GM12892 (cell line): Measurements from ENCODE around the gene LARP4B. TPM values are rescaled to one million over a fixed set of nuclear protein-coding genes. Genes with fewer than 3 reads are reported as not detected.

Experiments
- DNase-seq: peaks from one replicate; pipeline ENCODE4 v3.0.0; 2011; ENCODE audit not compliant: insufficient read length
- FAIRE-seq: peaks from 2 replicates; lab custom pipeline; 2011; peaks lifted over from hg19 to GRCh38; lab: Jason Lieb, UNC
- POLR2A ChIP-seq: IDR thresholded peaks from 2 replicates; pipeline ENCODE4 v1.6.1; 2011; ENCODE audit warnings: low read depth, low read length, control low read depth
- POLR2AphosphoS5 ChIP-seq: IDR thresholded peaks from 2 replicates; pipeline ENCODE4 v1.6.1; 2011; ENCODE audit warnings: low read depth, low read length, control low read depth
- TAF1 ChIP-seq: IDR thresholded peaks from 2 replicates; pipeline ENCODE4 v1.6.1; 2011; ENCODE audit warnings: low read depth, mild to moderate bottlenecking, control low read depth, low read length, borderline replicate concordance
- polyA plus RNA-seq: library from polyadenylated mRNA; unstranded; fragments of >200 nt; gene quantifications from one replicate; pipeline ENCODE4 v1.2.1, GENCODE V29; 2012; ENCODE audit warnings: missing spikeins, inconsistent platforms; ENCODE audit not compliant: missing spikeins

Gene LARP4B
- 35.3 TPM for polyA plus RNA-seq

GRCh38 chr10:931326-932318 lies at the start of gene LARP4B:
Gene LARP4B, minus strand, starts transcription at chr10:931705. Its CDS starts 45,984 bp downstream, at chr10:885721.
- TF ChIP-seq POLR2A (peak; percentile 62; the same call in 1 of the 2 replicates), POLR2AphosphoS5 (peak; percentile 63; the same call in 1 of the 2 replicates), TAF1 (peak; percentile 70; the same call in 1 of the 2 replicates)
- FAIRE-seq (peak; percentile 96), DNase-seq (peak; percentile 93)

DNA sequence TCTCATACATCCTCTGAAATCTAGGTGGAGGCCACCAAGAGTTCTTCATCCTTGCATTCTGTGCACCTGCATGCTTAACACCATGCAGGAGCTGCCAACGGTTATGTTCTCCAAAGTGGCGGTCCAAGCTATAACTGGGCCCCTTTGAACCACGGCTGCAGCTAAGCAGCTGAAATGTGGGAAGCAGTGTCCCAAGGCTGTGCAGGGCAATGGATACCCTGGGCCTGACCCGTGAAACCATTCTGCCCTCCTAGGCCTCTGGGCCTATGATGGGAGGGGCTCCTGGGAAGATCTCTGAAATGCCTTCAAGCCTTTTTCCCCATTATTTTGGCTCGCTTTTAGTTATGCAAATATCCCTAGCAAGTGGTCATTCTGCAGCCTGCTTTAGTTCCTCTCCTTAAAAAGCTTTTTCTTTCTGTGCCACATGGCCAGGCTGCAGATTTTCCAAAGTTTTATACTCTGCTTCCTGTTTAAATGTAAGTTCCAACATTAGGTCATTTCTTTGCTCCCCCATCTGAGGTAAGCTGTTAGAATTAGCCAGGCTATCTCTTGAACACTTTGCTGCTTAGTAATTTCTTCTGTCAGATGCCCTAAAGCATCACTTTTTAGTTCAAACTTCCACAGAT lies 49.1 kb upstream of the LARP4B start:
- FAIRE-seq: no peak
- TF ChIP-seq TAF1 (no peak), POLR2AphosphoS5 (no peak), POLR2A (no peak)
- no peak for DNase-seq

DNA sequence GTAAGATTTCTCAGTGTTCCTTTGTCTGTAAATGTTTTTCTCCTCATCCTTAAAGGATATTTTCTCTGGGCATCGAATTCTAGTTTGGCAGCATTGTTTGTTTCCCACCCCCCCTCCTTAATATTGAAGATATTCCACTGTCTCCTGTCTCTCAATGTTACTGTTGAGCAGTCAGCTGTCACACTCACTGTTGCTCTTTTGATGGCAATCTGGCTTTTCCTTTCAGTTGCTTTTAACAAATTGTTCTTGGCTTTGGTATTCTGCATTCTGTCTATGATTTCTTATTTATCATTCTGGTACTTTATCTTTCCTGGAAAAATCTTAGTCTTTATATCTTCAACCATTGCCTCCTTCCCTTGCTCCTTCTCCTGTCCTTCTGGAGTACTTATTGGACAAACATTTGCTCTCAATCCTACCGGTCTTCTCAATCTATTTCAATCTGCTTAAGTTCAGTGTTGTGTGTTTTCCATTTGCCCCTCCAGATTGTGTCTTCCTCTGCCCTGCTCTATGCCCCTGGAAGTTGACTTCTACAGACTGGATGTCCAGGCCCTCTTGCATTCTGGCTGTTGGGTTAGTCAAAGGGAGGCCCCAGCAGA lies 47.4 kb upstream of the LARP4B start:
- TF ChIP-seq TAF1: no peak
- no peak for TF ChIP-seq POLR2A
- TF ChIP-seq POLR2AphosphoS5: no peak
- FAIRE-seq: no peak
- no peak for DNase-seq

- DNase-seq: no peak
- no peak for FAIRE-seq
Observed at GRCh38 chr10:976316-976715, 44.8 kb upstream of the LARP4B start.

DNA sequence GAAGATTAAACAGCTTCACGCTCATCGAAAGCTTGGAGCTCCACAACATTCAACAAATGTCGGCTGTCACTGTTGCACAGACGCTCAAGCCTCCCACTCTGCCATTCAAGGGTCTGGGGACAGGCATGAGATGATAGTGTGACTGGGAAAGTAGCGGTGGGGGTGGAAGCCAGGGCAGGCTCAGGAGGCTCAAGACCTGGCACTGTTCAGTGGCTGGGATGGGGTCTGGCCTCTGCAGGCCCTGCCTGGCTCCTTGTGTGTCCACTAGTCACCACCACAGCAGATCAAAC lies 43.2 kb upstream of the LARP4B start:
- DNase-seq: no peak
- TF ChIP-seq TAF1: no peak
- TF ChIP-seq POLR2A: no peak
- no peak for TF ChIP-seq POLR2AphosphoS5
- FAIRE-seq: no peak

More at GRCh38 chr10:976316-976715, 44.8 kb upstream of the LARP4B start:
- no peak for TF ChIP-seq POLR2A
- no peak for TF ChIP-seq TAF1
- TF ChIP-seq POLR2AphosphoS5: no peak

GRCh38 chr10:974038-974784 lies 42.7 kb upstream of the LARP4B start:
- TF ChIP-seq POLR2AphosphoS5 (no peak), TAF1 (no peak), POLR2A (no peak)
- DNase-seq (no peak), FAIRE-seq (no peak)

GRCh38 chr10:972763-973162 lies 41.3 kb upstream of the LARP4B start:
- TF ChIP-seq TAF1: no peak
- no peak for TF ChIP-seq POLR2AphosphoS5
- TF ChIP-seq POLR2A: no peak
- DNase-seq (no peak), FAIRE-seq (no peak)

DNA sequence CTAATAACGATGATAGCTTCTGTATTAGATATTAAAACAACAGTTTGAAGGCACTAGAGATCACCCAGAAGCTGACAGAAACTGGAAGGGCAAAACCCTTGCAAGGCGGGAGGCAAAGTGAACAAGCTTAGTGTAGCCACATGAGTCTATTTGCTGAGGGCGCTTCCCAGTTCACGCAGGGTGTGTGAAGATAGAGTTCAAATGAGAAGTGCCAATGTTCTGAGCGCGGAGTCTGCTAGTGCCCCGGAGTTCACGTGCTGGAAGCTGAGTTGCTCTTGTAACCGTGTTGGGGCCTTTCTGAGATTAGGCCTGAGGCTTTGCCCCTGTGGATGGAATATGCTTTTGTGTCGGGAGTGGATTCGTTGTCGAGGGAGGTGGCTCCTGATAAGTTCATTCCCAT lies 40.1 kb upstream of the LARP4B start:
- no peak for DNase-seq
- no peak for FAIRE-seq
- TF ChIP-seq TAF1 (no peak), POLR2AphosphoS5 (no peak), POLR2A (no peak)

DNA sequence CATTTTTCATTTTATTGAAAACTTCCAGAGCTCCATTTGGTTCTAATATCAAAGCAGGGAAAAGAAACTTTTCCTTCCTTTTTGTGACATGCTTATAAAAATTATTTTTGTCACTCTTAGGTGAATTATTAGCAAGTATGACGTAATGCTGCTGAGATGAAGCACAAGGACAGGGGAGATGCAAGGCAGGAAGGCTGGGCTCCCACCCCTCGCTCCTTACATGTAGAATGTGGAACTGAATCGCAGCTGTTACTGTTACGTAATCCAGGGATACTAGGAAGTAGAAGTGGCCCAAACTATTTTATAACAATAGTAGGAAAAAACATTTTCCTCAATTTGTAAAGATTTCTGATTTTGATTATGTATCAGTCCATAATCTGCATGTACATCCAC lies 39.6 kb upstream of the LARP4B start:
- FAIRE-seq: no peak
- DNase-seq: no peak
- no peak for TF ChIP-seq POLR2AphosphoS5
- TF ChIP-seq POLR2A: no peak
- no peak for TF ChIP-seq TAF1

DNA sequence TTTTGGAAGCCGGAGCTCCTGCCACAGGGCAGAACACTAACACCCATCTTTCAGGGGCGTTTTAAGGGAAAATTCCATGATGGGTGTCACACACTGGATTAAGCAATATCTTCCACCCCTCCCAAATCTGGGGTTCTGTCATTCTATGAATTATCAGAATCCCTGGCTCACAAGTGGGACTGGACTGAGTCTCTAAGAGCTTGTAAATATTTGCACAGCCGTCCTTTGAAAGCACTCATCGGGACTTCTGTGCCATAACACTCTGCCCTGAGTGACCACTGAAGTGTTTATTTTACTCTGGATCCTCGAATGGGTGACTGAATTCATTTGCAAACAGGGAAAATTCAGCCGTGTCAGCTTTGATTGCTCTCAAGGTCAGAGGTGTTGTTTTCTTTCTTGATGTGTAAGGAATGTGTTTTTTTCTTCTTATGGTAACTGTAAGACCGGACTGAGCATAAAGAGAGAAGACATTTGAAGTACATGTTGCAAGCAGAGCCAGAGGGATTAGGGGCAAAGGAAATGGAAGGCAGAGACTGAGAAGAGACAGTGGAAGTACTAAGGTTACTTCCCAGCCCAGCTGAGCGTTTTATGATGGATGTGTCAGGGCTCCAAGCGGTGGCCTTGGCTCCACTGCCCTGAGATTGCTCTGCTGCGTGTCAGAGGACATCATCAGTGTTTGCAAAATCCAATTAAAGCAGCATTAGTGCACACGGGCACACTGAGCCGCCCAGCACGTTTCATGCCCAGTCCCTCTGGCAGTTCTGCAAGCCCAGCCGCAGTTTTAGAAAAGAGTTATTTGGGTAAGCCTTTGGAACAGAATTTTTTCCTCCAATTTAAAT lies 39.0 kb upstream of the LARP4B start:
- TF ChIP-seq POLR2A: no peak
- TF ChIP-seq POLR2AphosphoS5: no peak
- no peak for TF ChIP-seq TAF1
- FAIRE-seq: no peak
- no peak for DNase-seq
